Measurements from ENCODE around the gene KLHL30.

- no peak for TF ChIP-seq POLR2A (IDR thresholded peaks at IDR 0.05)
- TF ChIP-seq, protein P1, sequence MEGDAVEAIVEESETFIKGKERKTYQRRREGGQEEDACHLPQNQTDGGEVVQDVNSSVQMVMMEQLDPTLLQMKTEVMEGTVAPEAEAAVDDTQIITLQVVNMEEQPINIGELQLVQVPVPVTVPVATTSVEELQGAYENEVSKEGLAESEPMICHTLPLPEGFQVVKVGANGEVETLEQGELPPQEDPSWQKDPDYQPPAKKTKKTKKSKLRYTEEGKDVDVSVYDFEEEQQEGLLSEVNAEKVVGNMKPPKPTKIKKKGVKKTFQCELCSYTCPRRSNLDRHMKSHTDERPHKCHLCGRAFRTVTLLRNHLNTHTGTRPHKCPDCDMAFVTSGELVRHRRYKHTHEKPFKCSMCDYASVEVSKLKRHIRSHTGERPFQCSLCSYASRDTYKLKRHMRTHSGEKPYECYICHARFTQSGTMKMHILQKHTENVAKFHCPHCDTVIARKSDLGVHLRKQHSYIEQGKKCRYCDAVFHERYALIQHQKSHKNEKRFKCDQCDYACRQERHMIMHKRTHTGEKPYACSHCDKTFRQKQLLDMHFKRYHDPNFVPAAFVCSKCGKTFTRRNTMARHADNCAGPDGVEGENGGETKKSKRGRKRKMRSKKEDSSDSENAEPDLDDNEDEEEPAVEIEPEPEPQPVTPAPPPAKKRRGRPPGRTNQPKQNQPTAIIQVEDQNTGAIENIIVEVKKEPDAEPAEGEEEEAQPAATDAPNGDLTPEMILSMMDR (IDR thresholded peaks at IDR 0.05) = no peak
Measured at GRCh38 chr2:238130696-238131628, 7.5 kb upstream of the KLHL30 start.

Data from heart left ventricle (tissue), 13 donors.